HG03565 (cell line): ENCODE data around the gene TSPAN17.
"Not testable (repeated sequence)": the region's sequence is repeated elsewhere in the genome, so short reads cannot be mapped to it uniquely, and the experiment has no call there.

Experiments
- ATAC-seq: cut with Tn5 transposase; IDR thresholded peaks from one replicate; pipeline ENCODE4 v1.9.1; 2021; ENCODE audit warnings: mild to moderate bottlenecking, moderate library complexity; ENCODE audit not compliant: unreplicated experiment

The TSPAN17 gene

DNA sequence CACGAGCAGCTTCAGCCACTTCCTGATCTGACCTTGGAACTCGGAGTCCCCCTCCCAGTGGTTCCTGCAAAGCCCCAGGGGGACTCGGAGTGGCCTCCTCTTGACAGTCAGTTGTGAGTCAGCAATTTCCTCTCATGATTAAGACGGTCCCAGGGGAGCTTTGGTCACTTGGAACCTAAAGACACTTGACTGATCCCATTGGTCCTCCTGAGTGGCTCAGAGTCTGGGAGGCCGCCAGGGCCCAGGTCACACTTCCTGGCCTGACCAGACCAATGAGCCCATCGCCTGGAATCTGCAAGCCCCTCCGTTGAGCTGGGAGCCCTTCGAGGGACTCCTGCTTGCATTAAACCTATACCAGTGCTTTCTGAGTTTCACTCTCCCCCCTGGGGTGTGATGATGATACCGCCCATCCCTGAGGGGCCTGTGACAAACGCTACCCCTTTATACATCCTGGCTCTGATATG lies 29.1 kb downstream of the TSPAN17 start:
- ATAC-seq = peak; percentile 78

DNA sequence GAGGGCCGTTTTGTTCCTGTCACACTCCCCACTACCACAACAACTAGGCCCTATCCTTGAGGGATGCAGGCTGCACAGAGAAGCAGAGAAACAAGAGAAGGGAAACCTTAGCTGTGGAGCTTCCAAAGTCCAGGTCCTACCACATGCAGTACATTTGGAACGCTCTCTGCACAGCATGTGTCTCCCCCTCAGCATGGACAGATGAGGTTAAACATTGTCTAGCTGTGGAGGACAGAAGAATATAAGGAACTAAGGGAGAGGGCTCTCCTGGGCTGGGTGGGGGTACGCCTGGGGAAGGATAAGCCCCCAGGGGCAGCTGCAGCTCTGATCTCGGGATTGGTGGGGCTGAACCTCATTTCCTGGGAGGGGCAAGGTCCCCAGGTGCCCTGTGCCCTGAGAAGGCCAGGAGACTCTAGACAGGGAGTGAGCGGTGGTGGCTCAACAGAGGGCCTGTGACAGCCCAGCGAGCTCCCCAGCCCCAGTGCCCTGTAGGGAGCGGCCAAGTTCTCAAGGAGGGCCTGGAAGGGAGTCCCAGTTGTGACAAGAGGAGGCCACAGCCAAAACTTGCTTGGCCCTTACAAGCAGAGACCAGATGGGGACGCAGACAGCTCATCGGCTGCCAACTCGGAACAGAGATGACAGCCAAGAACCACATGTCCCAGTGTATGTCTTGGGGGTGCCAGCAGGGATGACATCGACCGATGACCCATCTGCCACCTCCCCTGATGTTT lies 30.1 kb downstream of the TSPAN17 start:
- no peak for ATAC-seq

- no peak for ATAC-seq
Observed at GRCh38 chr5:176678584-176678983, 31.3 kb downstream of the TSPAN17 start.

DNA sequence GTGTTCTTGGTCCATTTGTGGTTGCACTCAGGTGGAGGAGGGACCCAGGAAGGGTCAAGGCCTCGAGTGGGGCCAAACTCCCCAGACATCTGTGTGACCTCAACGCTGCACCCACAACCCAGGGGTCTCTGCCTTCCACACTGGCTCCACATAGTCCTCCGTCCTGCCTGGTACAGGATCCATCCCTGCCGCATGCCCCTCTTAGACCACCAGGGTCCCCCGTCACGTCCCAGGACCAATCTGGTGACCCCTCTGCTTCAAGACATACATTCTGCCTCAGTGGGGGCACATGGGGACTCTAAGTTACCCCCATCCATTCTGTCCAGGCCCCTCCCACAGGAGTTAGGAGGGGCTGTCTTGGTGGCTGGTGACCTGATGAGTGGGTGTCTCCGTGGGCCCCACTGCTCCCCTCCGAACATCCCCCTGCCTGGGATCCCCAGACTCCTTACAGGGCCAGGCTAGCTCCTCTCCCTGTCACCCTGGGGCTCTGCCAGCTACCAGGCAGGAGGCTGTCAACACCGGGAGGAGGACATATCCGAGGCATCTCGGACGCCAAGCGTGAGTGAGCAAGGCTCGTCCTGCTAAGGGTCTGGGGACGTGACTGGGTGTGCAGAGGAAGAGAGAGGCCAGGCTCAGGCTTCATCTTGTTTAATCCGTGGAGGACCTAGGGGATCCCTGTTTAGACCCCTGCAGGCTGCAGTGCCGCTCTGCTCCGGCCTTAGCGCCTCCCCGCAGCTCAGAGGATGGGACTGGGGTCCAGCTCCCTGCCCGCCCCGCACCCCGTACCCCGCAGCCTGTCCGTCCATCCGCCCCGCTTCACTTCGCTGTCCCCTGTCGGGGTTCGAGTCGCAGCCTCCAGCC lies 32.3 kb downstream of the TSPAN17 start:
- no peak for ATAC-seq

- ATAC-seq = no peak
Observed at GRCh38 chr5:176680226-176680563, 32.9 kb downstream of the TSPAN17 start.

- ATAC-seq = no peak
Observed at GRCh38 chr5:176682016-176682531, 34.8 kb downstream of the TSPAN17 start.

- no peak for ATAC-seq
Observed at GRCh38 chr5:176685010-176685409, 37.7 kb downstream of the TSPAN17 start.

DNA sequence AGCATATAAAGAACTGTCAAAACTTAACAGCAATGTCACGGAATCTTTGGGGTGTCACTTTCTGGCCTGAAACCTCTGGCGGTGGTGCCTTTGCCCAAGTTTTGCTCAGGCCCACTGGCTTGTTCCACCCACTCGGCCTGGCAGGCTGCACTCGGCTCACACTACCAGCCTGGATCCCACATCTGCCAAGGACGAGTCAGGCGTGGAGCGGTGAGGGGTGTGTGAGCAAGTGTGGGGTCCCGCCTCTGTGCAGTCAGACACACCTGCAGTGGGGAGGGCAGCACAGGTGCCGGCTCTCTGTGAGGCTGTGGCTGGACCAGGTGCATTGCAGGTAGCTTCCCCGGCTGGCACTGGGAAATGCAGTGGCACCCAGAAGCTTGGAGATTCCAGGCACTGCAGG lies 40.0 kb downstream of the TSPAN17 start:
- ATAC-seq = no peak

DNA sequence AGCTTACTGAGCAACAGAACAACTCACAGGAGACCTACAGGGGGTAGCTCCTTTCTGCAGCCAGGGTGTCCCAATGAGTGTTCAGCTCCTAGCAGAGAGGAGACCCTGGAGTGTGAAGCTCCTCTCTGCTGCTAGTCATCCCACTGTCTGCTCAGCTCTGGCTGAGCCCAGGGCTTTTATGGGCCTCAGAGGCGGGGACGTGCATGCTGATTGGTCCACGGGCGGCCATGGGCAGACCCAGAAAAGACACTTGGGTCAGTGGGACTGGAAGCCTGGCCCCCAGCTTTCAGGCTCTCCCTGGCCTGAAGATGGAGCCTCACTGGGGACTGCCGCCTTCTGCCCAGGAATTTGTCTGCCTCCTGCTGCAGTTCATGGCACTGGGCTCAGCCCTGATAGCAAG lies 40.6 kb downstream of the TSPAN17 start:
- ATAC-seq = no peak

GRCh38 chr5:176690911-176691310 lies 43.6 kb downstream of the TSPAN17 start:
- ATAC-seq = no peak

DNA sequence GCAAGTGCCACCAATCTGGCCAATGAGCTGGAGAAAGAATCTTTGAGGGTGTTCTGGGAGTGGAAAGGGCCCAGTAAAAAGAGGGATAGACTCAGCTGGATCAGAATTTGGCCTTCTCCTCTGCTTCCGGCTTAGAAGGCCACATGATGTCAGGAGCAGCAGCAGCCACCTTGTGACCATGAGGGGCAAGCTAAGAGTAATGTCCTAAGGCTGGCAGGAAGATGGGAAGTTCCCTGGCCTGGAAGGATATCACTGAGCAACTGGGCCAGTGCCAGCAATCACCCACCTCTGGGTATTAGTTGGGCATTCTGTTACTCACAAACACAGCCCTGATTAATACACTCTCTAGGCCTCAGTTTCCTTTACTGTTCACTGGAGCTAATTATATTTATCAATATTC lies 44.2 kb downstream of the TSPAN17 start:
- no peak for ATAC-seq

DNA sequence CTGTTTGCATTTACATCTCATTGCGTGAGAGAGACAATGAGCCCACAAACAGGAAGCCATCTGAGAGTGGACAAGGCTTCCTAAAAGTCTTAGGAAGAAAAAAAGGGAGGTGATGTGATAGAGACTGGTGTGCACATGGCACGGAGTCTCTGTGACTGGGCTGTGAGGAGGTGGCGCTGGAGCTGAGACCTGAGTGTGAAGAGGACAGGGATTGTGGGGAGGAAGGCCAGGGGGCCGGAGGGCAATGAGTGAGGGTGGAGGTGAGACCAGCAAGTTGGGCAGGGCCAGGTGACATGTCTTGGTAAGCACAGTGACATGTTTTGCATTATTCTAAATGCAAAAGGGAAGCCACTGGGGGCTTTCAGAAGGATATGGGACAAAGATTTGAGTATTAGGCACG lies 45.0 kb downstream of the TSPAN17 start:
- no peak for ATAC-seq

GRCh38 chr5:176692839-176693476 lies 45.7 kb downstream of the TSPAN17 start:
- ATAC-seq = no peak

GRCh38 chr5:176693477-176693851 lies 46.2 kb downstream of the TSPAN17 start:
- no peak for ATAC-seq

GRCh38 chr5:176694146-176694545 lies 46.9 kb downstream of the TSPAN17 start:
- ATAC-seq = no peak

DNA sequence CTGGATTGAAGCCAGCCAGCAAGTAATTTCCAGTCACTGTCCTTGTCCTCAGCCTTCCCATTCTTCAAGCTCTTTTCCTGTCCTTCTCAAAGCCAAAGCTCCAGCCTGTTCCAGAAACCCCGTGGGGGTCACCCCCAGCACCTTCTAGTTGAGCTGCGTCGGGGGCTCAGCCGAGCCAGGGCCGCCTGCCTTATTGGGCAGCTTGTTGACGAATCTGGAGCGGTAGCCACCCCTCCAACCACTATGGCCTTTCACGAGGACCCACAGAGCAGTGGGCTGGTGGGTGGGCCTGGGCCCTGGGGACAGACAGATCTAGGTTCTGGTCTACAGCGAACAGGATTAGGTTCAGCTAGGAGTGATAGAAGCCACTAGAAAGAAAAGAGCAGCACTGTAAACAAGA lies 47.3 kb downstream of the TSPAN17 start:
- ATAC-seq = no peak

- ATAC-seq = no peak
Observed at GRCh38 chr5:176695073-176695472, 47.8 kb downstream of the TSPAN17 start.

GRCh38 chr5:176697267-176697933 lies 50.1 kb downstream of the TSPAN17 start:
- no peak for ATAC-seq

GRCh38 chr5:176697934-176698538 lies 50.8 kb downstream of the TSPAN17 start:
- no peak for ATAC-seq

- ATAC-seq = not testable (repeated sequence)
Observed at GRCh38 chr5:176699446-176699845, 52.2 kb downstream of the TSPAN17 start.
